PC-9 (cell line): ENCODE measurements around the gene MRPL14. TPM values are rescaled to one million over a fixed set of nuclear protein-coding genes. Genes with fewer than 3 reads are reported as not detected.

ENCODE experiments used
- BruUV-seq: library from RNA; stranded (reverse); fragments of 400-500 nt; replicated peaks from 2 replicates; lab custom pipeline; 2021; lab: Mats Ljungman, UMichigan
- CTCF ChIA-PET: fragments of 300-600 bp; sonication (Branson Sonifier 250); formaldehyde crosslinking; loops from one replicate; lab custom pipeline; 2022; ENCODE audit warnings: antibody characterized with exemption; lab: Charles Lee
- POLR2A ChIA-PET: fragments of 300-600 bp; sonication (Branson Sonifier 250); formaldehyde crosslinking; loops from one replicate; lab custom pipeline; 2022; ENCODE audit warnings: antibody characterized with exemption; ENCODE audit not compliant: unreplicated experiment; lab: Charles Lee
- DNase-seq, 2 experiments: peaks; one replicate each; pipeline versions ENCODE4 v3.0.0 to v3.0.0-alpha.2; 2015 to 2022; ENCODE audit warnings: mixed read lengths in 1 of 2
- H2AFZ ChIP-seq: fragments of 200-600 bp; sonication (generic); 2 replicates; pipeline ENCODE4 v1.8.1; 2017; ENCODE audit warnings: antibody characterized with exemption
- H3F3A ChIP-seq: fragments of 200-600 bp; sonication (generic); 2 replicates; pipeline ENCODE4 v1.8.1; 2017; ENCODE audit warnings: antibody characterized with exemption, mild to moderate bottlenecking, low read depth; ENCODE audit not compliant: insufficient read depth
- H3K27ac ChIP-seq: fragments of 200-600 bp; sonication (generic); 2 replicates; pipeline ENCODE4 v1.6.1; 2016; ENCODE audit warnings: mixed run types
- H3K27me3 ChIP-seq: fragments of 200-600 bp; sonication (generic); 2 replicates; pipeline ENCODE4 v1.6.1; 2016; ENCODE audit warnings: low read depth, mixed run types; ENCODE audit not compliant: insufficient read depth
- H3K36me3 ChIP-seq: fragments of 200-600 bp; sonication (generic); 2 replicates; pipeline ENCODE4 v1.6.1; 2016; ENCODE audit warnings: low read depth, mixed run types
- H3K4me1 ChIP-seq: fragments of 200-600 bp; sonication (generic); replicated peaks from 2 replicates; pipeline ENCODE4 v1.6.1; 2016; ENCODE audit warnings: mixed run types; ENCODE audit not compliant: insufficient read depth
- H3K4me2 ChIP-seq: fragments of 200-600 bp; sonication (generic); 2 replicates; pipeline ENCODE4 v1.6.1; 2017; ENCODE audit warnings: mixed run types
- H3K4me3 ChIP-seq: fragments of 200-600 bp; sonication (generic); 2 replicates; pipeline ENCODE4 v1.6.1; 2016; ENCODE audit warnings: mixed run types
- H3K79me2 ChIP-seq: fragments of 200-600 bp; sonication (generic); 2 replicates; pipeline ENCODE4 v1.6.1; 2017; ENCODE audit warnings: low read depth, mixed run types
- H3K9me2 ChIP-seq: fragments of 200-600 bp; sonication (generic); 2 replicates; pipeline ENCODE4 v1.8.1; 2017; ENCODE audit warnings: mild to moderate bottlenecking; ENCODE audit not compliant: insufficient read depth
- H3K9me3 ChIP-seq: fragments of 200-600 bp; sonication (generic); 2 replicates; pipeline ENCODE4 v1.8.1; 2016; ENCODE audit warnings: low read depth; ENCODE audit not compliant: insufficient read depth
- H4K20me1 ChIP-seq: fragments of 200-600 bp; sonication (generic); 2 replicates; pipeline ENCODE4 v1.8.1; 2017; ENCODE audit not compliant: insufficient read depth
- CTCF ChIP-seq: fragments of 200-600 bp; sonication (generic); conservative IDR thresholded peaks from 2 replicates; pipeline ENCODE4 v1.6.1; 2017; ENCODE audit warnings: mixed run types, antibody characterized with exemption, mild to moderate bottlenecking, moderate library complexity
- EZH2 ChIP-seq: fragments of 200-600 bp; sonication (generic); IDR thresholded peaks from 2 replicates; pipeline ENCODE4 v1.8.0; 2017; ENCODE audit warnings: antibody characterized with exemption, low read depth
- intact Hi-C: fragments of 100-400 bp; cut with micrococcal nuclease; formaldehyde crosslinking; loops from one replicate; pipeline ENCODE4 v1.10.0; 2022; ENCODE audit not compliant: unreplicated experiment
- total RNA-seq: library from RNA; stranded (reverse); gene quantifications from 2 replicates; pipeline ENCODE4 v1.2.3, GENCODE V29; 2021

MRPL14 gene
- total RNA-seq, 1 experiment from 2014 or later: 96.3 TPM

- peaks cover 19% of the 10 kb centered on the region; the same call in 1 of the 2 replicates for H3F3A ChIP-seq
- H3K9me2 ChIP-seq: no peaks in the 10 kb centered on the region
- no peaks in the 10 kb centered on the region for H3K79me2 ChIP-seq
- ChIA-PET CTCF (interaction anchor here (1.1 kb wide), 1 partner anchor 32 kb away, joined by 6 read pairs; no protein-coding TSS in a partner anchor), POLR2A (interaction anchor here (0.5 to 0.6 kb wide), 2 partner anchors 34 to 121 kb away, joined by 4 to 5 read pairs; no protein-coding TSS in a partner anchor)
- peak; percentile 28 to 43 for DNase-seq
- peak; percentile 73 for TF ChIP-seq CTCF
- no peak for TF ChIP-seq EZH2
- no peak overlapping the region for H3K27ac ChIP-seq
- no peaks in the 10 kb centered on the region for H3K9me3 ChIP-seq
- H3K36me3 ChIP-seq: no peaks in the 10 kb centered on the region; the same call in 1 of the 2 replicates
- no peak overlapping the region for H3K4me3 ChIP-seq
- no peaks in the 10 kb centered on the region for H3K4me1 ChIP-seq
- peaks cover 30% of the 10 kb centered on the region for H4K20me1 ChIP-seq
- intact Hi-C loops: loop anchor here (1.0 kb wide), 1 partner anchor 134 kb away; no protein-coding TSS in a partner anchor
- no peak overlapping the region for H3K4me2 ChIP-seq
- no TSS peak for BruUV-seq
- H2AFZ ChIP-seq: no peak overlapping the region
- no peaks in the 10 kb centered on the region for H3K27me3 ChIP-seq
Observed at GRCh38 chr6:44100088-44100550, 27.1 kb downstream of the MRPL14 start.

GRCh38 chr6:44099192-44099591 lies 28.1 kb downstream of the MRPL14 start:
- peaks cover 30% of the 10 kb centered on the region for H4K20me1 ChIP-seq
- BruUV-seq: TSS peak; percentile 14
- no peak overlapping the region for H2AFZ ChIP-seq
- H3K4me2 ChIP-seq: no peak overlapping the region
- intact Hi-C loops: no loop called here
- TF ChIP-seq EZH2 (no peak), CTCF (no peak)
- H3F3A ChIP-seq: peaks cover 18% of the 10 kb centered on the region; the same call in 1 of the 2 replicates
- H3K27me3 ChIP-seq: no peaks in the 10 kb centered on the region
- no peak overlapping the region for H3K27ac ChIP-seq
- H3K9me2 ChIP-seq: no peaks in the 10 kb centered on the region
- POLR2A ChIA-PET: no interaction called here
- CTCF ChIA-PET: interaction anchor here (0.7 kb wide), 1 partner anchor 62 kb away, joined by 6 read pairs; no protein-coding TSS in a partner anchor
- DNase-seq: no peak
- no peak overlapping the region for H3K4me3 ChIP-seq
- H3K4me1 ChIP-seq: no peaks in the 10 kb centered on the region
- H3K9me3 ChIP-seq: no peaks in the 10 kb centered on the region
- H3K36me3 ChIP-seq: no peaks in the 10 kb centered on the region
- H3K79me2 ChIP-seq: no peaks in the 10 kb centered on the region

- H4K20me1 ChIP-seq: peaks cover 30% of the 10 kb centered on the region
- no peak overlapping the region for H3K4me3 ChIP-seq
- BruUV-seq: no TSS peak
- no peaks in the 10 kb centered on the region for H3K9me3 ChIP-seq
- no peak overlapping the region for H2AFZ ChIP-seq
- POLR2A ChIA-PET: interaction anchor here (0.6 kb wide), 1 partner anchor 34 kb away, joined by 4 read pairs; no protein-coding TSS in a partner anchor
- H3K79me2 ChIP-seq: no peaks in the 10 kb centered on the region
- H3K4me1 ChIP-seq: no peaks in the 10 kb centered on the region
- TF ChIP-seq CTCF: no peak
- no peak overlapping the region for H3K27ac ChIP-seq
- intact Hi-C loops: loop anchor here (1.0 to 2.0 kb wide), 2 partner anchors 167 to 241 kb away; partner anchors contain the start of gene NFKBIE
- no peak for DNase-seq
- no peak overlapping the region for H3K4me2 ChIP-seq
- peaks cover 18% of the 10 kb centered on the region; the same call in 1 of the 2 replicates for H3F3A ChIP-seq
- H3K27me3 ChIP-seq: no peaks in the 10 kb centered on the region
- no peaks in the 10 kb centered on the region for H3K36me3 ChIP-seq
- H3K9me2 ChIP-seq: no peaks in the 10 kb centered on the region
- CTCF ChIA-PET: no interaction called here
Observed at GRCh38 chr6:44097782-44098317, 29.4 kb downstream of the MRPL14 start.
